SK-N-SH (cell line): ENCODE data around the gene HS6ST1. TPM values are rescaled to one million over a fixed set of nuclear protein-coding genes. Genes with fewer than 3 reads are reported as not detected.

Source experiments
- CTCF ChIA-PET: fragments of 300-600, 350-600 bp; formaldehyde crosslinking; extraction: SDS; loops from one replicate; lab custom pipeline; 2021; lab: Yijun Ruan, JAX
- POLR2A ChIA-PET: fragments of 350-600 bp; sonication (Branson Sonifier 250); formaldehyde crosslinking; extraction: SDS; loops from one replicate; lab custom pipeline; 2020; ENCODE audit warnings: antibody characterized with exemption, inconsistent platforms; lab: Yijun Ruan, JAX
- DNase-seq: peaks from one replicate; pipeline ENCODE4 v3.0.0; 2012
- H2AFZ ChIP-seq: fragments of 200-600 bp; sonication (generic); 2 replicates; pipeline ENCODE4 v1.8.1; 2016; ENCODE audit warnings: antibody characterized with exemption, mild to moderate bottlenecking, low read depth
- H3F3A ChIP-seq: fragments of 200-600 bp; sonication (generic); replicated peaks from 2 replicates; pipeline ENCODE3; 2016; ENCODE audit warnings: antibody characterized with exemption, mild to moderate bottlenecking; ENCODE audit not compliant: insufficient read depth
- H3K27ac ChIP-seq, 2 experiments: fragments of 200-500 bp in 1 of 2; fragments of 200-600 bp in 1 of 2; sonication (Bioruptor generic) in 1 of 2; sonication (generic), shearing (Covaris generic) in 1 of 2; 2 replicates each; pipeline versions ENCODE4 v1.5.1 to v1.6.1; 2014 to 2016; ENCODE audit warnings: low read depth in 2 of 2, inconsistent platforms in 1 of 2, low read length in 1 of 2, mild to moderate bottlenecking in 1 of 2, mixed read lengths in 1 of 2
- H3K27me3 ChIP-seq: fragments of 200-600 bp; sonication (generic), shearing (Covaris generic); 2 replicates; pipeline ENCODE4 v1.6.1; 2016; ENCODE audit warnings: mixed run types; ENCODE audit not compliant: insufficient read depth
- H3K36me3 ChIP-seq, 2 experiments: fragments of 200-500 bp in 1 of 2; fragments of 200-600 bp in 1 of 2; sonication (Bioruptor generic) in 1 of 2; sonication (generic) in 1 of 2; replicated peaks in 1 of 2; 2 replicates each; pipeline versions ENCODE3 to v1.5.1; 2014 to 2016; ENCODE audit warnings: low read length in 1 of 2, mild to moderate bottlenecking in 1 of 2; ENCODE audit not compliant: insufficient read depth in 2 of 2, control insufficient read depth in 1 of 2
- H3K4me1 ChIP-seq, 2 experiments: fragments of 200-500 bp in 1 of 2; fragments of 200-600 bp in 1 of 2; sonication (Bioruptor generic) in 1 of 2; sonication (generic), shearing (Covaris generic) in 1 of 2; 2 replicates each; pipeline versions ENCODE4 v1.5.1 to v1.6.1; 2014 to 2016; ENCODE audit warnings: low read depth in 1 of 2, low read length in 1 of 2, mixed run types in 1 of 2; ENCODE audit not compliant: insufficient read depth in 2 of 2, control insufficient read depth in 1 of 2
- H3K4me2 ChIP-seq: fragments of 200-600 bp; sonication (generic), shearing (Covaris generic); 2 replicates; pipeline ENCODE4 v1.6.1; 2017; ENCODE audit warnings: mixed run types
- H3K4me3 ChIP-seq, 2 experiments: fragments of 200-500 bp in 1 of 2; fragments of 200-600 bp in 1 of 2; sonication (Bioruptor generic) in 1 of 2; sonication (generic), shearing (Covaris generic) in 1 of 2; 2 replicates each; pipeline versions ENCODE4 v1.5.1 to v1.8.1; 2014 to 2016; ENCODE audit warnings: low read depth in 2 of 2, inconsistent platforms in 1 of 2, low read length in 1 of 2, mild to moderate bottlenecking in 1 of 2, mixed read lengths in 1 of 2, moderate library complexity in 1 of 2
- H3K79me2 ChIP-seq: fragments of 200-600 bp; sonication (generic); 2 replicates; pipeline ENCODE4 v1.8.1; 2017; ENCODE audit warnings: mild to moderate bottlenecking; ENCODE audit not compliant: insufficient read depth
- H3K9ac ChIP-seq: fragments of 200-600 bp; sonication (generic); 2 replicates; pipeline ENCODE4 v1.6.1; 2017; ENCODE audit warnings: mixed run types
- H3K9me2 ChIP-seq: fragments of 200-600 bp; sonication (generic); 2 replicates; pipeline ENCODE4 v1.6.1; 2017; ENCODE audit warnings: mixed run types
- H3K9me3 ChIP-seq: fragments of 200-600 bp; sonication (generic); 2 replicates; pipeline ENCODE4 v1.6.1; 2017; ENCODE audit warnings: mixed run types, mild to moderate bottlenecking, moderate library complexity
- H4K20me1 ChIP-seq: fragments of 200-600 bp; sonication (generic); 2 replicates; pipeline ENCODE4 v1.6.1; 2017; ENCODE audit warnings: mild to moderate bottlenecking, mixed run types; ENCODE audit not compliant: insufficient read depth
- ELF1 ChIP-seq: IDR thresholded peaks from 2 replicates; pipeline ENCODE4 v1.4.0; 2012
- EP300 ChIP-seq, 2 experiments: IDR thresholded peaks; 2 replicates each; pipeline versions ENCODE4 v1.4.0 to v1.6.1; 2012; ENCODE audit warnings: borderline replicate concordance in 1 of 2, low read depth in 1 of 2, low read length in 1 of 2
- FOXJ3 ChIP-seq: sonication (generic); formaldehyde crosslinking; IDR thresholded peaks from 2 replicates; pipeline ENCODE4 v1.5.1; 2020; ENCODE audit warnings: mild to moderate bottlenecking, missing genetic modification reagents
- FOXM1 ChIP-seq: IDR thresholded peaks from 2 replicates; pipeline ENCODE4 v1.4.0; 2012; ENCODE audit warnings: low read depth, mild to moderate bottlenecking
- MEF2A ChIP-seq: IDR thresholded peaks from 2 replicates; pipeline ENCODE4 v1.4.0; 2012; ENCODE audit warnings: low read depth, borderline replicate concordance
- NRF1 ChIP-seq: IDR thresholded peaks from 2 replicates; pipeline ENCODE4 v1.6.1; 2012; ENCODE audit warnings: low read depth, mild to moderate bottlenecking, low read length
- PBX3 ChIP-seq: IDR thresholded peaks from 2 replicates; pipeline ENCODE4; 2012
- RCOR1 ChIP-seq: fragments of 150-350 bp; IDR thresholded peaks from 2 replicates; pipeline ENCODE4 v1.6.1; 2017; ENCODE audit warnings: antibody characterized with exemption, low read length
- RXRA ChIP-seq: IDR thresholded peaks from 2 replicates; pipeline ENCODE4 v1.4.0; 2012; ENCODE audit warnings: low read depth, mild to moderate bottlenecking, borderline replicate concordance
- SIN3A ChIP-seq: IDR thresholded peaks from 2 replicates; pipeline ENCODE4 v1.6.1; 2012; ENCODE audit warnings: low read depth, mild to moderate bottlenecking, low read length, moderate library complexity, borderline replicate concordance
- YY1 ChIP-seq: IDR thresholded peaks from 2 replicates; pipeline ENCODE4 v1.4.0; 2012; ENCODE audit warnings: low read depth, mild to moderate bottlenecking
- WGBS: methylation state at CpG from one replicate; pipeline ENCODE4 v1.1.6; 2017; ENCODE audit warnings: low lambda C conversion rate; 5-methylcytosine and 5-hydroxymethylcytosine counted together
- polyA plus RNA-seq, 3 experiments: library from polyadenylated mRNA; depleted of rRNA; stranded (reverse); fragments of >200 nt; gene quantifications; 2 replicates each; pipeline ENCODE4 v1.2.3, GENCODE V29; 2012
- TF ChIP-seq, protein P1 (sequence below): IDR thresholded peaks from 2 replicates; pipeline ENCODE4 v1.4.0; 2012; ENCODE audit warnings: low read depth, borderline replicate concordance
- TF ChIP-seq, protein P2 (sequence below): fragments of 150-350 bp; IDR thresholded peaks from 2 replicates; pipeline ENCODE4 v1.6.1; 2017; ENCODE audit warnings: antibody characterized with exemption, low read length, low read depth, borderline replicate concordance
- TF ChIP-seq, protein P3 (sequence below): IDR thresholded peaks from 2 replicates; pipeline ENCODE4 v1.4.0; 2012; ENCODE audit warnings: low read depth, borderline replicate concordance

HS6ST1 gene
- polyA plus RNA-seq, 1 of the 3 experiments (the other 2 are of a cell fraction) = 5.9 TPM

DNA sequence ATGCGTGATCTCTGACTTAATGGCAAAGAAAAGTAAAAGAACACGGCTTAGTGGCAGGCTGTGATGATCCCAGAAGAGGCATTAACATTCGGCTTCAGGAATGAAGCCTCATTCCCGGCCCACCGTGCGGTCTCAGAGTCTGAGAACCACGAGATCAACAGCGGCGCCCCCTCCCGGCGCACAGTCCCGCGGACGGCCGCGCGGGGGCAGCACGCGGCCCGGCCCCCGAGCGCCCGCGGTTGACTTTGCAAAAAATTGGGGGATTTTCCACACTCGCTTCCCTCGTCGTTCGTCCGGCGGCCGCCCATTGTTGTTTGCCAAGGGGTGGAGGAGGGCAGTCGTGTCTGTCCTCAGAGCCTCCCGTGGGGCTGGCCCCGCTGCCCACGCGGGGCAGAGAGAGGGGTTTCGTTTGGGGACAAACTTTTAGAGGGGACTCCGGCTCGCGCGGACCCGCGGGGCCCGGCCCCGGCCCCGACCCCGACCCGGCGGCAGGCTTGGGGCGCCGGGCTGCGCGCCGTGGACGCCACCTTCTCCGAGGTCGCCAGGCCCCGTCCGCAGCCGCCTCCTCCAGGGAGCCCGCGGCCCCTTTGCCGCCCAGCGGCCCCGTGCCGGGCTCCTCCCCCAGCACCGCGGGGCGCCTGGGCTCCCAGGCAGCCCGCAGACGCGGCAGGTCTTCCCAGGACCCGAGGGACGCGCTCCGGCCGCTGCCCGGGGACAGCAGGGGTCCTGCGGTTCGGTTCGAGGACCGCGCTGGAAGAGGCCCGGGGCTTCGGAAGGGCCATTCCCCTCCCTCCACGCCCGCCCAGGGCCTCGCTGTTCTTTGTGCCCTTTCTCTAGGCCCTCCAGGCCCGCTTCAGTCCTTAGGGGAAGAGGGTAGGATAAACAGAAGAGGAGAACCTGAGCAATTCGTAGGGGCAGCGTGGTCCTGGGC lies 3.4 kb upstream of the HS6ST1 start (continued):
- TF ChIP-seq, protein P1, sequence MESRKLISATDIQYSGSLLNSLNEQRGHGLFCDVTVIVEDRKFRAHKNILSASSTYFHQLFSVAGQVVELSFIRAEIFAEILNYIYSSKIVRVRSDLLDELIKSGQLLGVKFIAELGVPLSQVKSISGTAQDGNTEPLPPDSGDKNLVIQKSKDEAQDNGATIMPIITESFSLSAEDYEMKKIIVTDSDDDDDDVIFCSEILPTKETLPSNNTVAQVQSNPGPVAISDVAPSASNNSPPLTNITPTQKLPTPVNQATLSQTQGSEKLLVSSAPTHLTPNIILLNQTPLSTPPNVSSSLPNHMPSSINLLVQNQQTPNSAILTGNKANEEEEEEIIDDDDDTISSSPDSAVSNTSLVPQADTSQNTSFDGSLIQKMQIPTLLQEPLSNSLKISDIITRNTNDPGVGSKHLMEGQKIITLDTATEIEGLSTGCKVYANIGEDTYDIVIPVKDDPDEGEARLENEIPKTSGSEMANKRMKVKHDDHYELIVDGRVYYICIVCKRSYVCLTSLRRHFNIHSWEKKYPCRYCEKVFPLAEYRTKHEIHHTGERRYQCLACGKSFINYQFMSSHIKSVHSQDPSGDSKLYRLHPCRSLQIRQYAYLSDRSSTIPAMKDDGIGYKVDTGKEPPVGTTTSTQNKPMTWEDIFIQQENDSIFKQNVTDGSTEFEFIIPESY = no peak
- TF ChIP-seq, protein P2, sequence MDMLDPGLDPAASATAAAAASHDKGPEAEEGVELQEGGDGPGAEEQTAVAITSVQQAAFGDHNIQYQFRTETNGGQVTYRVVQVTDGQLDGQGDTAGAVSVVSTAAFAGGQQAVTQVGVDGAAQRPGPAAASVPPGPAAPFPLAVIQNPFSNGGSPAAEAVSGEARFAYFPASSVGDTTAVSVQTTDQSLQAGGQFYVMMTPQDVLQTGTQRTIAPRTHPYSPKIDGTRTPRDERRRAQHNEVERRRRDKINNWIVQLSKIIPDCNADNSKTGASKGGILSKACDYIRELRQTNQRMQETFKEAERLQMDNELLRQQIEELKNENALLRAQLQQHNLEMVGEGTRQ = no peak
- TF ChIP-seq YY1 (no peak), EP300 (IDR thresholded peaks at IDR 0.05; ENCODE audit: borderline replicate concordance in 1 of 2, low read depth in 1 of 2, low read length in 1 of 2) (peak in 1 of 2 experiments; percentile 54; a peak in 2 of 4 replicates), FOXJ3 (CRISPR knock-in tag) (no peak), FOXM1 (no peak), PBX3 (0 out of 2 replicates have a peak, but pooled peaks have one; percentile 22), NRF1 (0 out of 2 replicates have a peak, but pooled peaks have one; percentile 16), MEF2A (no peak)

DNA sequence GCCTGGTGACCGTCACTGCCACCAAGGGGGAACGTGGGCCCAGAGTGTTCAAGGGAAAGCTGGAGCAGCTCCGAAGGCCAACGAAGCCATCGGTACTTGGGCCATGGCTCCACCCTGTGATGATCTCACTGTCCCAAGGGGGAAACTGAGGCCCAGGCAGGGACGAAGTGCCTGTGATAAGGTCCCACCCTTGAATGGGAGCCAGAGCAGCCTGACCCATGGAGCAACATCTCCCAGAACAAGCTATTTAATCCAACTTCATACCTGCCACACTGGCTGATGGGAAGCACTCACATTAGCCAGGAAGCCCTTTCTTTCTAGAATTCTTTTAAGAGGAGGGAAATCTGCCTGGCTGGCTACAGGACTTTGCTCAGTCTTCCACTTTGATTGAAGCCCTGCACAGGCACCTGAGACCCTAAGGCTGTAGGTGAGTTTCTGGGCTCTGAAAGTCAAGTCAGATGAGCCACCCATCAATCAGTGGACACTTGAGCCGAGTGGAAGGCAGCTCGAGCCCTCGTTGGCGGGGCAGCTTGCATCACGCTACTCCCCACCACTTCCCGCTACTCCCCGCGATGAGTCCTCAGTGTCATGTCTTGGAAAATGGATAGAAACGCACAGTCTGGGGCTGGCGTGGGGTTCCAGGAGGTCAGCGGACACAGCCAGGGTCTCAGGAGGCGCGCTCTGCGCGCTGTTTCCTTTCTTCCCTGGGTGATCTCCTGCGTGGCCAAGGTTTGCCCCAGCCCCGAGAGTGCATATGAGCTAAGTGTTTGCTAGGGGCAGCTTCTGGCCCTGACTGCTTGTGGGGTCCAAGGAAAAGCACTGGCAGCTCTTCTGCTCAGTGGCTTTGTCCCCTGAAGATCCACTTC lies 2.5 kb upstream of the HS6ST1 start:
- no peak for TF ChIP-seq RXRA
- TF ChIP-seq, protein P3, sequence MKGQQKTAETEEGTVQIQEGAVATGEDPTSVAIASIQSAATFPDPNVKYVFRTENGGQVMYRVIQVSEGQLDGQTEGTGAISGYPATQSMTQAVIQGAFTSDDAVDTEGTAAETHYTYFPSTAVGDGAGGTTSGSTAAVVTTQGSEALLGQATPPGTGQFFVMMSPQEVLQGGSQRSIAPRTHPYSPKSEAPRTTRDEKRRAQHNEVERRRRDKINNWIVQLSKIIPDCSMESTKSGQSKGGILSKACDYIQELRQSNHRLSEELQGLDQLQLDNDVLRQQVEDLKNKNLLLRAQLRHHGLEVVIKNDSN = no peak
- TF ChIP-seq SIN3A = no peak
- no peak for TF ChIP-seq ELF1
- TF ChIP-seq RCOR1 = no peak
- POLR2A ChIA-PET = interaction anchor here (1.2 kb wide), 1 partner anchor 27 kb away, joined by 4 read pairs; no protein-coding TSS in a partner anchor
- H3K79me2 ChIP-seq = 0 out of 2 replicates have a peak, but pooled peaks cover 6% of the 10 kb centered on the region
- no peak for DNase-seq
- WGBS = 81% methylated on average over 20 of the region's 23 CpGs
- peak overlapping the region; percentile 74; the same call in 1 of the 2 replicates for H3K4me2 ChIP-seq
- H2AFZ ChIP-seq = peak overlapping the region; percentile 82
- peaks cover 3 to 43% of the 10 kb centered on the region in 2 experiments; a peak in 2 of 4 replicates for H3K4me1 ChIP-seq
- H4K20me1 ChIP-seq = peaks cover 17% of the 10 kb centered on the region
- no peak overlapping the region; a peak in 1 of 4 replicates for H3K27ac ChIP-seq
- H3K9me3 ChIP-seq = no peaks in the 10 kb centered on the region
- H3K36me3 ChIP-seq = no peaks in the 10 kb centered on the region
- peak overlapping the region in 1 of 2 experiments; percentile 68; a peak in 2 of 4 replicates for H3K4me3 ChIP-seq
- no peak overlapping the region for H3K9ac ChIP-seq
- CTCF ChIA-PET = interaction anchor here (0.6 to 2.3 kb wide), 23 partner anchors 12 to 912 kb away, joined by 3 to 13 read pairs (median 4); no protein-coding TSS in a partner anchor
- no peaks in the 10 kb centered on the region for H3K9me2 ChIP-seq
- no peaks in the 10 kb centered on the region for H3F3A ChIP-seq
- H3K27me3 ChIP-seq = no peaks in the 10 kb centered on the region
